Measurements from ENCODE around the gene POU4F3.

Gene POU4F3

GRCh38 chr5:146340260-146341081, 1.8 kb downstream of the POU4F3 start:
- DNase-seq (ENCODE audit: low read depth, low spot score) = no peak

- DNase-seq (ENCODE audit: low read depth, low spot score) = no peak
Observed at GRCh38 chr5:146341854-146342253, 3.2 kb downstream of the POU4F3 start.

GRCh38 chr5:146342519-146342881, 3.9 kb downstream of the POU4F3 start:
- DNase-seq (ENCODE audit: low read depth, low spot score) = no peak

- no peak for DNase-seq (ENCODE audit: low read depth, low spot score)
Observed at GRCh38 chr5:146342882-146343865, 4.5 kb downstream of the POU4F3 start.

GRCh38 chr5:146344155-146345118, 5.8 kb downstream of the POU4F3 start:
- DNase-seq (ENCODE audit: low read depth, low spot score) = no peak

GRCh38 chr5:146345240-146345577, 6.6 kb downstream of the POU4F3 start:
- DNase-seq (ENCODE audit: low read depth, low spot score) = no peak

GRCh38 chr5:146345578-146346366, 7.1 kb downstream of the POU4F3 start:
- no peak for DNase-seq (ENCODE audit: low read depth, low spot score)

- DNase-seq (ENCODE audit: low read depth, low spot score) = no peak
Observed at GRCh38 chr5:146357126-146357525, 18.5 kb downstream of the POU4F3 start.

- no peak for DNase-seq (ENCODE audit: low read depth, low spot score)
Observed at GRCh38 chr5:146359836-146360235, 21.2 kb downstream of the POU4F3 start.

GRCh38 chr5:146363161-146363874, 24.7 kb downstream of the POU4F3 start:
- no peak for DNase-seq (ENCODE audit: low read depth, low spot score)

GRCh38 chr5:146365618-146366017, 27.0 kb downstream of the POU4F3 start:
- no peak for DNase-seq (ENCODE audit: low read depth, low spot score)

- no peak for DNase-seq (ENCODE audit: low read depth, low spot score)
Observed at GRCh38 chr5:146366904-146367303, 28.3 kb downstream of the POU4F3 start.

- no peak for DNase-seq (ENCODE audit: low read depth, low spot score)
Observed at GRCh38 chr5:146368137-146368536, 29.5 kb downstream of the POU4F3 start.

GRCh38 chr5:146369691-146370090, 31.1 kb downstream of the POU4F3 start:
- DNase-seq (ENCODE audit: low read depth, low spot score) = no peak

- no peak for DNase-seq (ENCODE audit: low read depth, low spot score)
Observed at GRCh38 chr5:146376821-146377220, 38.2 kb downstream of the POU4F3 start.

GRCh38 chr5:146378986-146379385, 40.3 kb downstream of the POU4F3 start:
- no peak for DNase-seq (ENCODE audit: low read depth, low spot score)

GRCh38 chr5:146380714-146381113, 42.1 kb downstream of the POU4F3 start:
- DNase-seq (ENCODE audit: low read depth, low spot score) = no peak

GRCh38 chr5:146388386-146388785, 49.7 kb downstream of the POU4F3 start:
- no peak for DNase-seq (ENCODE audit: low read depth, low spot score)

GRCh38 chr5:146390469-146390868, 51.8 kb downstream of the POU4F3 start:
- DNase-seq (ENCODE audit: low read depth, low spot score) = no peak
